GM06990 (cell line): ENCODE results near the gene COL23A1.

Experiments used
- DNase-seq: peaks from one replicate; pipeline ENCODE4 v3.0.0-alpha.2; 2011; ENCODE audit not compliant: insufficient read length; ENCODE audit errors: extremely low read depth
- H3K27me3 ChIP-seq: replicated peaks from 2 replicates; pipeline ENCODE4 v1.6.0; 2011; ENCODE audit warnings: low read length; ENCODE audit not compliant: control insufficient read depth, insufficient read depth
- H3K36me3 ChIP-seq: 2 replicates; pipeline ENCODE4 v1.5.1; 2011; ENCODE audit warnings: low read length; ENCODE audit not compliant: control insufficient read depth, insufficient read depth
- H3K4me3 ChIP-seq: replicated peaks from 2 replicates; pipeline ENCODE4 v1.5.1; 2011; ENCODE audit warnings: low read depth, mild to moderate bottlenecking, control low read depth, low read length
- TF ChIP-seq, protein P1 (sequence below): IDR thresholded peaks from 2 replicates; pipeline ENCODE4 v1.5.1; 2011; ENCODE audit warnings: low read length, control low read depth, mild to moderate bottlenecking, inconsistent platforms; ENCODE audit not compliant: insufficient read depth, poor library complexity, severe bottlenecking

Gene COL23A1

DNA sequence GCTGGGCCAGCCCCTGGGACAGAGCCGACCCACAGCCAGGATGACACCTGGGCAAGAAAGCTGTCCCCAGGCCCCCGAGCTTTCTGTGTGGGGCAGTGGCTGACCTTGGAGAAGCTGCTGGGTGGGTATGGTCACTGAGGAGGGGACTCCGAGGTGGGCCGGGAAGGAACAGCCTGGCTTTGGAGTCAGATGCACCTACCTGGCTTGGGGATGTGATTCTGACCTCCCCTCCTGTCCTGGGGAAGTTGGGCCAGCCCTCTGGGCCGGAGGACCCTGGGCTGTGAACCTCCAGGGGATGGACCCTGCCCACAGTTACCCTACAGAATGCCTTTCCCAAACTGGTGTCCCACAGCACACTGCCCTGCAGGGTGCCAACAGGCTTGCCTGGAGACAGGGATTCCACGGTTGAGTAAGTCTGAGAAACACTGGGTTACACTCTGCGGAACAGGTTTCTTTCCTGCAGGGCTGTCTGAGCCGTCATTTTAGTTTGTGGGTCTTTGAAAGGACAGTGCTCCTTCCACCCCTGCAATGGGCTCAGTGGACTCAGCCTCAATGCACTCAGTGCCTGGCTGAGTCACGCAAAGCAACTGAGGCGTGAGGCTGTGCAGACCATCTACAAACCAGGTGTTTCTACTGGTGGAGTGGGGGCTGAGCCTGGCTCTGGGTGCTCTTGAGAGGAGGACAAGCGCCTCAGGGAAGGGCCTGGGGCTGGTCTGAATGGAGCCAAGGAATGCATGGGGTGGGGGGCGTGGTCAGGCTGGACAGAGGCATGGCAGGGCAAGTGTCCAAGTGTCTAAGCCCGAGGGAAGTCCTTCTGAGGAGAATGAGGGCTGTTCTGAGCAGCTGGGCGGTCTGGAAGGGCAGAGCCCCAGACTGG lies 316.3 kb downstream of the COL23A1 start:
- H3K4me3 ChIP-seq = no peak overlapping the region
- TF ChIP-seq, protein P1, sequence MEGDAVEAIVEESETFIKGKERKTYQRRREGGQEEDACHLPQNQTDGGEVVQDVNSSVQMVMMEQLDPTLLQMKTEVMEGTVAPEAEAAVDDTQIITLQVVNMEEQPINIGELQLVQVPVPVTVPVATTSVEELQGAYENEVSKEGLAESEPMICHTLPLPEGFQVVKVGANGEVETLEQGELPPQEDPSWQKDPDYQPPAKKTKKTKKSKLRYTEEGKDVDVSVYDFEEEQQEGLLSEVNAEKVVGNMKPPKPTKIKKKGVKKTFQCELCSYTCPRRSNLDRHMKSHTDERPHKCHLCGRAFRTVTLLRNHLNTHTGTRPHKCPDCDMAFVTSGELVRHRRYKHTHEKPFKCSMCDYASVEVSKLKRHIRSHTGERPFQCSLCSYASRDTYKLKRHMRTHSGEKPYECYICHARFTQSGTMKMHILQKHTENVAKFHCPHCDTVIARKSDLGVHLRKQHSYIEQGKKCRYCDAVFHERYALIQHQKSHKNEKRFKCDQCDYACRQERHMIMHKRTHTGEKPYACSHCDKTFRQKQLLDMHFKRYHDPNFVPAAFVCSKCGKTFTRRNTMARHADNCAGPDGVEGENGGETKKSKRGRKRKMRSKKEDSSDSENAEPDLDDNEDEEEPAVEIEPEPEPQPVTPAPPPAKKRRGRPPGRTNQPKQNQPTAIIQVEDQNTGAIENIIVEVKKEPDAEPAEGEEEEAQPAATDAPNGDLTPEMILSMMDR = no peak
- H3K36me3 ChIP-seq = no peaks in the 10 kb centered on the region
- no peaks in the 10 kb centered on the region; the same call in 1 of the 2 replicates for H3K27me3 ChIP-seq
- no peak for DNase-seq

DNA sequence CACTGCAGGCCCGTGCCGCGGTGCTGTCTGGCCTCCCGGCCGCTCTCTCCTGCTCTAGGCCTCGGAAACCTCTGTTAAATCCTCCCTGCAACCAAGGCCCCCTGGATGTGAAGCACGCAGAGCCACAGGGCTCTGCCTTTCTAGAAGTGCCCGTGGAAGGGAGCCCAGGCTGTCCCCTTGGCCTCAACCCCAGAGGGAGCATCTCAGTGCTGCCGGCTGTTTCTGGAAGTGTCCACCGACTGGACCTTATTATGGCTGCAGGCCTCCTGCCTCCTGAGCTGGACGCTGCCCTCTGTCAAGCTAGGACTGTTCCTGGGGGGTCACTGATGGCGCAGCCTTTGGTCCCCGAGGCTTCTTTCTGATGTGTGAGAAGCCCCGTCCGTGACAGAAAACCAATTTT lies 317.2 kb downstream of the COL23A1 start:
- no peak for DNase-seq
- TF ChIP-seq, protein P1 = no peak
- no peaks in the 10 kb centered on the region; the same call in 1 of the 2 replicates for H3K27me3 ChIP-seq
- no peak overlapping the region for H3K4me3 ChIP-seq
- H3K36me3 ChIP-seq = no peaks in the 10 kb centered on the region

DNA sequence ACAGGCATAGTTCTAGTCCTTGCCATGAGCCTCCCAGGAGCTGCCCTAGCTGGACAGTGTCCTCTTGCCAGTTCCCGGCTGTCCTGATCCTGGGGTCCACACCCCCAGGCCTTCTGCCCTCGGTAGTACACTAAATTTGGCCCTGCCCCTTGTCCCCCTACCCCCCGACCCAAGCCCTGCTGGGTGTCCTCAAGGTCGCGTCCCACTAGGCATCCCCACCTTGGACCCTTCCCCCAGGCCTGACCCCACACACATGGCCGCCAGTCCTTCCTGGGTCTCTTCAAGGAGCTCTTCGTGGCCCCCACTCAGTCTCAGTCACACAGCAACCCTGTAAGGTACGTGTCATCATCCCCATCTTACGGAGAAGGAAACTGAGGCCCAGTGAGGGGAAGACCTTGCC lies 317.6 kb downstream of the COL23A1 start:
- no peak for DNase-seq
- TF ChIP-seq, protein P1 = no peak
- H3K36me3 ChIP-seq = no peaks in the 10 kb centered on the region
- H3K27me3 ChIP-seq = no peaks in the 10 kb centered on the region; the same call in 1 of the 2 replicates
- H3K4me3 ChIP-seq = no peak overlapping the region

DNA sequence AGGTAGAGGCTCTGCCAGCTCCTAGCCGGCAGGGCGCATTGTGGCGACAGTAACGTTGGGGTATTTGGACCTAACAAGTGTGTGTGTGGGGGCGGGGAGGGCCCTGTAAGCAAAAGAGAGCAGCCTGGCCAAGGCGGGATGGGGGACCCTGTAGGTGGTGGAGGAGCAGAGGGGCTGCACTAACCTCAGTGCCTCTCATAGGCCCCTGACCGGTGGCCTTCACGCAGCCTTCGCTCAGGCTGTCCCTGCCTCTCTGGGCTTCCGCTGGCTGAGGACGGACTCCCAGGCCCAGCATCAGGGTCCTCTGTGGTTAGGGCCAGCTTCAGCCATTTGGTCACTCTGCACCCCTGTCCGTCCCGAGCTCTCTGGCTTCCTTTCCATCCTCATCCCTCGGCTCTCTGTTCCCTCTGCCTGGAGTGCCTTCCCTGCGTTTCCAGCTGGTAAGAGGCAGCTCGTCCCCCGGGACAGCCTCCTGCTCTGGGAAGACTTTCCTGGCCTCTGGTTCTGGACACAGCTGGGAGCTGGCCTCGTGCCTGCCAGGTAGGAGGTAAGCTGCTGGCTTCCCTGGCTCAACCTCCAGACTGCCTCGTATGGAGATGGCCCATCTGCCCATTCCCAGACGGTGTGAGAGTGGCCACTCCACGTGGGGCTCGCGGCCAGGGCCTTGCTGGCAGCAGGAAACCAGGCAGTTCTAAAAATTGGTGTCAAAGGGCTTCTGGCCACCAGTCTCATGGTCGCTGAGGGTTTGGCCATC lies 318.3 kb downstream of the COL23A1 start:
- no peaks in the 10 kb centered on the region for H3K36me3 ChIP-seq
- TF ChIP-seq, protein P1 = no peak
- DNase-seq = no peak
- no peak overlapping the region for H3K4me3 ChIP-seq
- H3K27me3 ChIP-seq = no peaks in the 10 kb centered on the region; the same call in 1 of the 2 replicates

DNA sequence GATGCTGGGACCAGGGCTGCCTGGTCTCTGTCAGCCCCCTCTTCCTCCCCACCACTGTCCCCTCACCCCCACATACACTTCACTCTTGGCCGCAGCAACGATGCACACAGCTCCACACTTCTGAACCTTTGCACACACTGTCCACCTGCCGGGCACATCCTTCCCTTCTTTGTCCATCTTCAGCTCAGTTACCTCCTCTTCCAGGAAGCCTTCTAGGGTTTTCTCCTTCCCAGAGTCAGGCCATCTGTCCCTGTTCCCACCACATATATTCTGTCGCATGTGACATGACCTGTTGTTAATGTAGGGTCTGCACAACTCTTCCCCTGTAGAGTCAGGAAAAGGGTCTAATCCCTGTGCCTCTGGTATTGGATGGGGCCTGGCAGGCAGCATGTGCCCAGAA lies 319.0 kb downstream of the COL23A1 start:
- Histone ChIP-seq H3K4me3 (no peak overlapping the region), H3K36me3 (no peaks in the 10 kb centered on the region), H3K27me3 (no peaks in the 10 kb centered on the region; the same call in 1 of the 2 replicates)
- TF ChIP-seq, protein P1 = no peak
- DNase-seq = no peak
